22Rv1 (cell line): ENCODE results near the gene MEDAG.

Experiments used
- CTCF ChIP-seq: fragments of 450-650 bp; IDR thresholded peaks from 2 replicates; pipeline ENCODE4 v1.5.1; 2017; ENCODE audit warnings: mild to moderate bottlenecking
- ZFX ChIP-seq: fragments of 450-650 bp; IDR thresholded peaks from 2 replicates; pipeline ENCODE4 v1.6.1; 2017; ENCODE audit warnings: antibody characterized with exemption, borderline replicate concordance

- TF ChIP-seq CTCF (no peak), ZFX (no peak)
Measured at GRCh38 chr13:30963791-30964190, 57.7 kb downstream of the MEDAG start.
